ENCODE results near the gene RRAS2. TPM values are rescaled to one million over a fixed set of nuclear protein-coding genes. Genes with fewer than 3 reads are reported as not detected.

Gene RRAS2
- total RNA-seq, 1 donor: 138 TPM

- H3K4me3 ChIP-seq (ENCODE audit: low read depth, low read length): no peak overlapping the region
- no peak for TF ChIP-seq CTCF (IDR thresholded peaks at IDR 0.05; ENCODE audit: insufficient read depth, low read depth, low read length)
- no peak for DNase-seq (ENCODE audit: low read depth)
Measured at GRCh38 chr11:14334192-14334591, 24.8 kb downstream of the RRAS2 start.

- no peak overlapping the region for H3K4me3 ChIP-seq (ENCODE audit: low read depth, low read length)
- DNase-seq (ENCODE audit: low read depth): no peak
Measured at GRCh38 chr11:14331476-14332136, 27.4 kb downstream of the RRAS2 start.

GRCh38 chr11:14330881-14331280, 28.1 kb downstream of the RRAS2 start:
- no peak for TF ChIP-seq CTCF (IDR thresholded peaks at IDR 0.05; ENCODE audit: insufficient read depth, low read depth, low read length)
- no peak overlapping the region for H3K4me3 ChIP-seq (ENCODE audit: low read depth, low read length)
- DNase-seq (ENCODE audit: low read depth): no peak

More at GRCh38 chr11:14331476-14332136, 27.4 kb downstream of the RRAS2 start:
- TF ChIP-seq CTCF (IDR thresholded peaks at IDR 0.05; ENCODE audit: insufficient read depth, low read depth, low read length): no peak

- no peak for TF ChIP-seq CTCF (IDR thresholded peaks at IDR 0.05; ENCODE audit: insufficient read depth, low read depth, low read length)
- H3K4me3 ChIP-seq (ENCODE audit: low read depth, low read length): no peak overlapping the region
- no peak for DNase-seq (ENCODE audit: low read depth)
Measured at GRCh38 chr11:14329702-14330101, 29.3 kb downstream of the RRAS2 start.

- H3K4me3 ChIP-seq (ENCODE audit: low read depth, low read length): no peak overlapping the region
- no peak for DNase-seq (ENCODE audit: low read depth)
- no peak for TF ChIP-seq CTCF (IDR thresholded peaks at IDR 0.05; ENCODE audit: insufficient read depth, low read depth, low read length)
Measured at GRCh38 chr11:14327116-14327515, 31.9 kb downstream of the RRAS2 start.

GRCh38 chr11:14323118-14323676, 35.8 kb downstream of the RRAS2 start:
- no peak for TF ChIP-seq CTCF (IDR thresholded peaks at IDR 0.05; ENCODE audit: insufficient read depth, low read depth, low read length)
- no peak overlapping the region for H3K4me3 ChIP-seq (ENCODE audit: low read depth, low read length)
- no peak for DNase-seq (ENCODE audit: low read depth)

GRCh38 chr11:14322510-14322909, 36.5 kb downstream of the RRAS2 start:
- DNase-seq (ENCODE audit: low read depth): no peak
- no peak for TF ChIP-seq CTCF (IDR thresholded peaks at IDR 0.05; ENCODE audit: insufficient read depth, low read depth, low read length)
- H3K4me3 ChIP-seq (ENCODE audit: low read depth, low read length): no peak overlapping the region
